Amniotic stem cell (primary cell): Measurements from ENCODE around the gene AREG.

Experiments used
- DNase-seq: peaks from one replicate; lab custom pipeline; 2025; lab: John Stamatoyannopoulos, UW

Gene AREG

GRCh38 chr4:74433043-74433442, 11.9 kb upstream of the AREG start:
- no peak for DNase-seq

- no peak for DNase-seq
Observed at GRCh38 chr4:74433541-74434172, 11.3 kb upstream of the AREG start.

- no peak for DNase-seq
Observed at GRCh38 chr4:74435296-74435695, 9.6 kb upstream of the AREG start.

GRCh38 chr4:74437866-74438265, 7.1 kb upstream of the AREG start:
- no peak for DNase-seq

GRCh38 chr4:74438661-74439060, 6.3 kb upstream of the AREG start:
- DNase-seq: no peak

GRCh38 chr4:74439952-74440351, 5.0 kb upstream of the AREG start:
- DNase-seq: no peak

- no peak for DNase-seq
Observed at GRCh38 chr4:74440356-74440755, 4.6 kb upstream of the AREG start.

- no peak for DNase-seq
Observed at GRCh38 chr4:74441744-74442143, 3.2 kb upstream of the AREG start.

GRCh38 chr4:74446193-74446868, 1.4 kb downstream of the AREG start:
- DNase-seq: no peak

- no peak for DNase-seq
Observed at GRCh38 chr4:74446896-74447295, 2.0 kb downstream of the AREG start.

GRCh38 chr4:74447636-74448233, 2.8 kb downstream of the AREG start:
- no peak for DNase-seq

GRCh38 chr4:74449571-74450297, 4.8 kb downstream of the AREG start:
- DNase-seq: no peak

- DNase-seq: no peak
Observed at GRCh38 chr4:74450298-74450683, 5.4 kb downstream of the AREG start.

GRCh38 chr4:74451214-74451661, 6.3 kb downstream of the AREG start:
- DNase-seq: no peak

GRCh38 chr4:74453037-74453635, 8.2 kb downstream of the AREG start:
- no peak for DNase-seq

GRCh38 chr4:74453829-74454742, 9.2 kb downstream of the AREG start:
- DNase-seq: no peak

- DNase-seq: no peak
Observed at GRCh38 chr4:74455361-74456055, 10.6 kb downstream of the AREG start.

- no peak for DNase-seq
Observed at GRCh38 chr4:74456056-74456744, 11.3 kb downstream of the AREG start.

GRCh38 chr4:74456849-74457395, 12.0 kb downstream of the AREG start:
- DNase-seq: no peak

GRCh38 chr4:74460833-74461232, 15.9 kb downstream of the AREG start:
- no peak for DNase-seq
